H1 (cell line): ENCODE data around the gene HOXD1. TPM values are rescaled to one million over a fixed set of nuclear protein-coding genes. Genes with fewer than 3 reads are reported as not detected.

Source experiments
- CTCF ChIA-PET: fragments of 300-600 bp; sonication (Branson Sonifier 250); formaldehyde crosslinking; loops from one replicate; lab custom pipeline; 2021; ENCODE audit not compliant: partially characterized antibody; lab: Charles Lee
- POLR2A ChIA-PET: fragments of 300-600 bp; sonication (Branson Sonifier 250); formaldehyde crosslinking; loops from one replicate; lab custom pipeline; 2021; ENCODE audit warnings: inconsistent platforms; ENCODE audit not compliant: partially characterized antibody; lab: Charles Lee
- DNase-seq, 2 experiments: peaks; one replicate each; pipeline versions ENCODE4 v3.0.0 to v3.0.0-alpha.2; 2010 to 2022; ENCODE audit warnings: low spot score in 2 of 2, low read depth in 1 of 2, mixed read lengths in 1 of 2
- FAIRE-seq: peaks from 2 replicates; lab custom pipeline; 2011; peaks lifted over from hg19 to GRCh38; lab: Jason Lieb, UNC
- H2AFZ ChIP-seq: 2 replicates; pipeline ENCODE4 v1.8.1; 2012; ENCODE audit warnings: low read length, inconsistent platforms
- H2AK5ac ChIP-seq: 2 replicates; pipeline ENCODE4 v1.6.1; 2013; ENCODE audit warnings: low read depth, low read length
- H2BK120ac ChIP-seq: replicated peaks from 2 replicates; pipeline ENCODE3; 2013; ENCODE audit warnings: low read depth, low read length, inconsistent platforms
- H2BK12ac ChIP-seq: 2 replicates; pipeline ENCODE4 v1.6.1; 2013; ENCODE audit warnings: low read depth, low read length
- H2BK15ac ChIP-seq: 2 replicates; pipeline ENCODE4 v1.6.1; 2013; ENCODE audit warnings: low read length
- H2BK20ac ChIP-seq: 2 replicates; pipeline ENCODE4 v1.6.1; 2013; ENCODE audit warnings: low read length
- H2BK5ac ChIP-seq: 2 replicates; pipeline ENCODE4 v1.6.1; 2013; ENCODE audit warnings: low read depth, low read length
- H3K14ac ChIP-seq: 2 replicates; pipeline ENCODE4 v1.6.1; 2013; ENCODE audit warnings: inconsistent platforms; ENCODE audit not compliant: insufficient read length
- H3K18ac ChIP-seq: 2 replicates; pipeline ENCODE4 v1.6.1; 2013; ENCODE audit warnings: low read length; ENCODE audit errors: extremely low read depth
- H3K23ac ChIP-seq: 2 replicates; pipeline ENCODE4 v1.6.1; 2013; ENCODE audit warnings: inconsistent platforms; ENCODE audit not compliant: insufficient read length
- H3K23me2 ChIP-seq: 2 replicates; pipeline ENCODE4 v1.6.1; 2013; ENCODE audit warnings: low read depth, low read length
- H3K27ac ChIP-seq: 2 replicates; pipeline ENCODE4 v1.6.1; 2011; ENCODE audit warnings: low read depth, low read length, inconsistent platforms
- H3K27me3 ChIP-seq, 4 experiments: replicated peaks in 1 of 4; 1 replicate in 1 of 4; 2 replicates in 3 of 4; pipeline versions ENCODE4 v1.6.1 to v1.8.1; 2011 to 2013; ENCODE audit warnings: low read length in 3 of 4, mild to moderate bottlenecking in 3 of 4, inconsistent platforms in 2 of 4, mixed read lengths in 2 of 4, moderate library complexity in 1 of 4; ENCODE audit not compliant: control insufficient read depth in 3 of 4, insufficient read depth in 3 of 4; ENCODE audit errors: extremely low read depth in 1 of 4
- H3K36me3 ChIP-seq, 4 experiments: 2 replicates each; pipeline versions ENCODE4 v1.6.1 to v1.8.1; 2011 to 2013; ENCODE audit warnings: mild to moderate bottlenecking in 4 of 4, low read length in 3 of 4, moderate library complexity in 2 of 4, control low read depth in 1 of 4, inconsistent platforms in 1 of 4; ENCODE audit not compliant: insufficient read depth in 4 of 4, control insufficient read depth in 2 of 4
- H3K4ac ChIP-seq: replicated peaks from 2 replicates; pipeline ENCODE3; 2013; ENCODE audit warnings: low read length, low read depth, mixed read lengths, inconsistent platforms; ENCODE audit not compliant: insufficient read length
- H3K4me1 ChIP-seq, 4 experiments: replicated peaks in 1 of 4; 1 replicate in 1 of 4; 2 replicates in 3 of 4; pipeline versions ENCODE4 v1.6.1 to v1.8.1; 2011 to 2013; ENCODE audit warnings: low read length in 3 of 4, inconsistent platforms in 2 of 4, mixed read lengths in 1 of 4; ENCODE audit not compliant: insufficient read depth in 4 of 4, control insufficient read depth in 3 of 4
- H3K4me2 ChIP-seq, 2 experiments: 2 replicates each; pipeline versions ENCODE4 v1.6.1 to v1.8.1; 2011 to 2013; ENCODE audit warnings: low read depth in 2 of 2, low read length in 2 of 2, control low read depth in 1 of 2, inconsistent platforms in 1 of 2, mild to moderate bottlenecking in 1 of 2; ENCODE audit not compliant: insufficient read depth in 1 of 2
- H3K4me3 ChIP-seq, 4 experiments: fragments of 200-600, 300-600 bp in 1 of 4; sonication (generic), shearing (Covaris generic), sonication (Bioruptor Twin) in 1 of 4; 2 replicates each; pipeline versions ENCODE4 v1.5.1 to v1.8.1; 2011 to 2016; ENCODE audit warnings: low read length in 4 of 4, low read depth in 3 of 4, control low read depth in 2 of 4, inconsistent platforms in 2 of 4, mild to moderate bottlenecking in 2 of 4, mixed read lengths in 1 of 4, moderate library complexity in 1 of 4; ENCODE audit not compliant: insufficient read depth in 2 of 4; ENCODE audit errors: extremely low read depth in 1 of 4
- H3K56ac ChIP-seq: replicated peaks from 2 replicates; pipeline ENCODE3; 2013; ENCODE audit warnings: low read depth, mild to moderate bottlenecking, mixed read lengths, low read length, inconsistent platforms; ENCODE audit not compliant: insufficient read length
- H3K79me1 ChIP-seq: 2 replicates; pipeline ENCODE4 v1.6.1; 2013; ENCODE audit warnings: low read depth, low read length, control low read depth
- H3K79me2 ChIP-seq, 2 experiments: 2 replicates each; pipeline versions ENCODE4 v1.6.1 to v1.8.1; 2012 to 2013; ENCODE audit warnings: low read length in 2 of 2, mild to moderate bottlenecking in 2 of 2, inconsistent platforms in 1 of 2; ENCODE audit not compliant: insufficient read depth in 2 of 2, control insufficient read depth in 1 of 2
- H3K9ac ChIP-seq, 4 experiments: replicated peaks in 1 of 4; 1 replicate in 1 of 4; 2 replicates in 3 of 4; pipeline versions ENCODE4 v1.6.1 to v1.8.1; 2011 to 2013; ENCODE audit warnings: low read depth in 3 of 4, low read length in 3 of 4, control low read depth in 2 of 4, mild to moderate bottlenecking in 2 of 4, moderate library complexity in 2 of 4, inconsistent platforms in 1 of 4; ENCODE audit errors: extremely low read depth in 1 of 4
- H3K9me3 ChIP-seq, 2 experiments: 2 replicates each; pipeline versions ENCODE4 v1.6.1 to v1.8.1; 2012 to 2013; ENCODE audit warnings: mild to moderate bottlenecking in 2 of 2, moderate library complexity in 2 of 2, control low read depth in 1 of 2, inconsistent platforms in 1 of 2, low read depth in 1 of 2, low read length in 1 of 2, mixed read lengths in 1 of 2; ENCODE audit not compliant: insufficient read depth in 2 of 2
- H4K20me1 ChIP-seq, 2 experiments: replicated peaks in 1 of 2; 2 replicates each; pipeline versions ENCODE3 to v1.8.1; 2011 to 2013; ENCODE audit warnings: inconsistent platforms in 2 of 2, low read length in 2 of 2, mild to moderate bottlenecking in 1 of 2; ENCODE audit not compliant: insufficient read depth in 2 of 2, control insufficient read depth in 1 of 2
- H4K5ac ChIP-seq: 2 replicates; pipeline ENCODE4 v1.6.1; 2013; ENCODE audit warnings: low read length, low read depth, mixed read lengths, inconsistent platforms; ENCODE audit not compliant: insufficient read length
- H4K8ac ChIP-seq: 2 replicates; pipeline ENCODE4 v1.8.0; 2013; ENCODE audit warnings: mild to moderate bottlenecking, moderate library complexity, low read length, inconsistent platforms; ENCODE audit not compliant: insufficient read depth; ENCODE audit errors: extremely low read depth
- H4K91ac ChIP-seq: replicated peaks from 2 replicates; pipeline ENCODE3; 2013; ENCODE audit warnings: low read length, mixed read lengths, inconsistent platforms; ENCODE audit not compliant: insufficient read length
- POLR2A ChIP-seq, 2 experiments: IDR thresholded peaks; 1 replicate in 1 of 2; 2 replicates in 1 of 2; pipeline ENCODE4 v1.6.1; 2011; ENCODE audit warnings: low read depth in 2 of 2, low read length in 2 of 2, mild to moderate bottlenecking in 2 of 2; ENCODE audit errors: control extremely low read depth in 1 of 2
- WGBS, 2 experiments: shearing (Covaris generic) in 1 of 2; methylation state at CpG; one replicate each; pipeline versions ENCODE4 v1.1.6 to v1.1.7; 2013 to 2015; ENCODE audit warnings: low lambda C conversion rate in 2 of 2, mixed read lengths in 2 of 2, inconsistent platforms in 1 of 2, low coverage in 1 of 2, missing lambda C conversion rate in 1 of 2; ENCODE audit not compliant: insufficient replicate concordance in 2 of 2, insufficient coverage in 1 of 2, insufficient read length in 1 of 2; ENCODE audit errors: extremely low coverage in 1 of 2, missing lambda C conversion rate in 1 of 2; 5-methylcytosine and 5-hydroxymethylcytosine counted together
- polyA plus RNA-seq, 7 experiments: library from polyadenylated mRNA; depleted of rRNA in 3 of 7; stranded (reverse) in 5 of 7; unstranded in 2 of 7; fragments of >200 nt in 5 of 7; fragments of 200-250 nt in 2 of 7; gene quantifications; 1 replicate in 5 of 7; 2 replicates in 1 of 7; 4 replicates in 1 of 7; pipeline versions ENCODE4 v1.2.1 to v1.2.3, GENCODE V29; 2011 to 2013; ENCODE audit warnings: missing spikeins in 2 of 7, mixed read lengths in 2 of 7
- total RNA-seq: library from RNA; stranded (reverse); fragmentation: NEBNext Ultra II Directional; extraction: Animal tissue kit (Norgen Biotek cat#: 25700); gene quantifications from 2 replicates; pipeline ENCODE4 v1.2.1, GENCODE V29; 2021

Gene HOXD1
- total and polyA plus RNA-seq, 2 of the 8 experiments (the other 6 are each of a cell fraction or from before 2014, with no cell fraction given) = 0.03 TPM; not detected in 1

DNA sequence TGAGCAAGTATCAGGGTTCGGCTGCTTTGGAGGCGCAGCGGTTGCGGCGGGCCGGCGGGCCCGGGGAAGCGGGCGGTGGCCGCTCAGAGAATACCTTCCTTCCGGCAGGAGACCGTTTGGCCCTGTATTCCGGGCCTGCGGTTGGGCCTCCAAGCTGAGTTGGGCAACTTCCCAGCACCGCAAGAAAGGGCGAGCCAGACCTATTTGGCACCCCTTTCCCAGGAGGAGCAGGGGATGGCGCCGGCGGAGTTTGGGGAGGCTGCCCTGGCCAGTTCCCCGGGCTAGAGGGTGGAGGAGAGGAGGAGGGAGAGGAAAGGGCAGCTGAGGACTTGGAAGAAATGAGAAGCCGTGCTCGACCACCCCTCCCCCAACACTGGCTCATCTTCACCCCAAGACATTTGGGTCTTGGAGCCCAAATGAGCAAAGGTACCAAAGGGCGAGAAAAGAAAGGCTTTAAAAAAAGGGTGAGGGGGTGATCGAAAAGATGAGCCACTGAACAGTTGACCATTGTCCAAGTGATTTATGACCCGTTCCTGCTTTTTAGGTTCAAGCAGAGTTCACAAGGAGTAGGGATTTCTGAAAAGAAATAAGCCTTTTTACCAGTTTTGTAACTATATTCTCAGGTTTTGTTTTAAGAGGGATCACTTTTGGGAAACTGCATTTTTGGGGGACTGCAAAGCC lies 23.0 kb upstream of the HOXD1 start:
- Histone ChIP-seq H4K91ac (no peak overlapping the region), H3K4me3 (peak overlapping the region in 1 of 4 experiments; percentile 40; a peak in 2 of 8 replicates), H3K4me1 (peaks cover 0 to 5% (median 0%) of the 10 kb centered on the region in 4 experiments; a peak in 4 of 7 replicates), H3K4me2 (peak overlapping the region; percentile 38 to 44; a peak in 2 of 4 replicates), H4K8ac (no peak overlapping the region), H2BK12ac (no peak overlapping the region), H4K20me1 (peaks cover 27 to 39% of the 10 kb centered on the region in 2 experiments), H3K56ac (no peak overlapping the region), H3K27me3 (peaks cover 96 to 100% (median 100%) of the 10 kb centered on the region in 4 experiments), H4K5ac (no peak overlapping the region), H2BK5ac (no peak overlapping the region), H3K36me3 (no peaks in the 10 kb centered on the region), H2AFZ (no peak overlapping the region), H3K23me2 (0 out of 2 replicates have a peak, but pooled peaks cover 2% of the 10 kb centered on the region), H3K9ac (no peak overlapping the region), H3K79me1 (no peaks in the 10 kb centered on the region), H3K27ac (no peak overlapping the region), H3K14ac (no peak overlapping the region), H2AK5ac (no peak overlapping the region), H3K9me3 (no peaks in the 10 kb centered on the region), H2BK20ac (no peak overlapping the region), H3K4ac (no peak overlapping the region), H2BK120ac (no peak overlapping the region), H3K18ac (no peak overlapping the region), H3K23ac (no peak overlapping the region), H2BK15ac (no peak overlapping the region), H3K79me2 (no peaks in the 10 kb centered on the region)
- DNase-seq (peak in 1 of 2 experiments; percentile 68), FAIRE-seq (no peak)
- ChIA-PET CTCF (interaction anchor here (0.9 to 4.4 kb wide), 4 partner anchors 14 to 389 kb away, joined by 3 to 16 read pairs (median 5); partner anchors contain the start of gene HOXD4), POLR2A (interaction anchor here (1.5 kb wide), 1 partner anchor 51 kb away, joined by 4 read pairs; no protein-coding TSS in a partner anchor)
- WGBS, 2 experiments = 4% methylated on average over 24 of the region's 26 CpGs; no CpG with 5 or more reads in 1 of the 2 experiments
- no peak for TF ChIP-seq POLR2A (IDR thresholded peaks at IDR 0.05; ENCODE audit: control extremely low read depth in 1 of 2, low read depth in 2 of 2, low read length in 2 of 2)
